Ascending aorta (tissue), 2 donors: ENCODE data around the gene SLIT3. TPM values are rescaled to one million over a fixed set of nuclear protein-coding genes. Genes with fewer than 3 reads are reported as not detected.

Experiments
- DNase-seq, 2 donors: peaks; one replicate each; pipeline ENCODE4 v3.0.0-alpha.2; 2019; ENCODE audit warnings: low spot score in 2 of 2
- H3K27ac ChIP-seq, 2 donors: fragments of 200-600 bp; sonication (generic); one replicate each; pipeline ENCODE4 v1.5.1; 2016 to 2017; ENCODE audit warnings: mild to moderate bottlenecking in 1 of 2
- H3K27me3 ChIP-seq: fragments of 200-600 bp; sonication (generic); one replicate; pipeline ENCODE4 v1.5.1; 2017
- H3K36me3 ChIP-seq, 2 donors: fragments of 200-600 bp; sonication (generic); one replicate each; pipeline ENCODE4 v1.5.1; 2016
- H3K4me1 ChIP-seq, 2 donors: fragments of 200-600 bp; sonication (generic); one replicate each; pipeline ENCODE4 v1.5.1; 2016 to 2017; ENCODE audit warnings: mild to moderate bottlenecking in 1 of 2
- H3K4me3 ChIP-seq, 2 donors: fragments of 200-600 bp; sonication (generic); one replicate each; pipeline ENCODE4 v1.5.1; 2016 to 2017; ENCODE audit warnings: mild to moderate bottlenecking in 1 of 2
- H3K9me3 ChIP-seq, 2 donors: fragments of 200-600 bp; sonication (generic); one replicate each; pipeline ENCODE4 v1.5.1; 2016
- intact Hi-C: fragments of 100-400 bp; cut with DNase I; formaldehyde crosslinking; loops from one replicate; pipeline ENCODE4 v1.15.1; 2023
- total RNA-seq: library from RNA; depleted of rRNA; stranded (reverse); fragments of >200 nt; gene quantifications from one replicate; pipeline ENCODE4 v1.1.0, GENCODE V29; 2016
- TF ChIP-seq, protein P1 (sequence below), 3 experiments: fragments of 200-600 bp in 2 of 3; fragments of 450-650 bp in 1 of 3; sonication (generic) in 2 of 3; IDR thresholded peaks; one replicate each; pipeline ENCODE4 v1.5.1; 2016 to 2019; ENCODE audit warnings: antibody characterized with exemption in 3 of 3, mild to moderate bottlenecking in 1 of 3, moderate library complexity in 1 of 3

Gene SLIT3
- total RNA-seq, 1 donor from 2014 or later = 128 TPM

GRCh38 chr5:169150108-169150507 is 150.8 kb downstream of the SLIT3 start:
- H3K4me3 ChIP-seq = no peak overlapping the region
- H3K27me3 ChIP-seq = no peaks in the 10 kb centered on the region
- H3K9me3 ChIP-seq = no peaks in the 10 kb centered on the region
- intact Hi-C loops = no loop called here
- no peak for DNase-seq
- H3K36me3 ChIP-seq = no peaks in the 10 kb centered on the region
- no peak overlapping the region for H3K27ac ChIP-seq
- H3K4me1 ChIP-seq = no peaks in the 10 kb centered on the region
- TF ChIP-seq, protein P1, sequence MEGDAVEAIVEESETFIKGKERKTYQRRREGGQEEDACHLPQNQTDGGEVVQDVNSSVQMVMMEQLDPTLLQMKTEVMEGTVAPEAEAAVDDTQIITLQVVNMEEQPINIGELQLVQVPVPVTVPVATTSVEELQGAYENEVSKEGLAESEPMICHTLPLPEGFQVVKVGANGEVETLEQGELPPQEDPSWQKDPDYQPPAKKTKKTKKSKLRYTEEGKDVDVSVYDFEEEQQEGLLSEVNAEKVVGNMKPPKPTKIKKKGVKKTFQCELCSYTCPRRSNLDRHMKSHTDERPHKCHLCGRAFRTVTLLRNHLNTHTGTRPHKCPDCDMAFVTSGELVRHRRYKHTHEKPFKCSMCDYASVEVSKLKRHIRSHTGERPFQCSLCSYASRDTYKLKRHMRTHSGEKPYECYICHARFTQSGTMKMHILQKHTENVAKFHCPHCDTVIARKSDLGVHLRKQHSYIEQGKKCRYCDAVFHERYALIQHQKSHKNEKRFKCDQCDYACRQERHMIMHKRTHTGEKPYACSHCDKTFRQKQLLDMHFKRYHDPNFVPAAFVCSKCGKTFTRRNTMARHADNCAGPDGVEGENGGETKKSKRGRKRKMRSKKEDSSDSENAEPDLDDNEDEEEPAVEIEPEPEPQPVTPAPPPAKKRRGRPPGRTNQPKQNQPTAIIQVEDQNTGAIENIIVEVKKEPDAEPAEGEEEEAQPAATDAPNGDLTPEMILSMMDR (IDR thresholded peaks at IDR 0.05) = no peak

DNA sequence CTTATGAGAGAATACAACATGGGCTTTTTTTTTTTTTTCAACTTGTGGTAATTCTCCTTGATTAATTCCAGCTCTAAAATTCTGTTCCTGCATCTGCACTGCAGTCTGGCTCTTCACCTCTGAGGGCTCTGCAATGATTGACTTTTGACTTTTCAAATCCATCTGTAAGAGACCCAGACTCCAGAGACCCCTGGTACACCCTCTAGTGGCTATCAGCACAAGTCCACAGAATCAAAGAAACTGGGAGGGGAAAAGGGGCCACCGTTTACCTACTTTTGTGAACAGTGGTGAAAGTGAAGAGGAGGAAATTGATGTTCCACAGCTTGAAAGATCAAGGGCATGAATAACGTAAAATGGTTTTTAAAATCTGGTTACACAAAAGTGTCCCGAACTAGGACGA is 151.6 kb downstream of the SLIT3 start:
- TF ChIP-seq, protein P1 (IDR thresholded peaks at IDR 0.05) = no peak

DNA sequence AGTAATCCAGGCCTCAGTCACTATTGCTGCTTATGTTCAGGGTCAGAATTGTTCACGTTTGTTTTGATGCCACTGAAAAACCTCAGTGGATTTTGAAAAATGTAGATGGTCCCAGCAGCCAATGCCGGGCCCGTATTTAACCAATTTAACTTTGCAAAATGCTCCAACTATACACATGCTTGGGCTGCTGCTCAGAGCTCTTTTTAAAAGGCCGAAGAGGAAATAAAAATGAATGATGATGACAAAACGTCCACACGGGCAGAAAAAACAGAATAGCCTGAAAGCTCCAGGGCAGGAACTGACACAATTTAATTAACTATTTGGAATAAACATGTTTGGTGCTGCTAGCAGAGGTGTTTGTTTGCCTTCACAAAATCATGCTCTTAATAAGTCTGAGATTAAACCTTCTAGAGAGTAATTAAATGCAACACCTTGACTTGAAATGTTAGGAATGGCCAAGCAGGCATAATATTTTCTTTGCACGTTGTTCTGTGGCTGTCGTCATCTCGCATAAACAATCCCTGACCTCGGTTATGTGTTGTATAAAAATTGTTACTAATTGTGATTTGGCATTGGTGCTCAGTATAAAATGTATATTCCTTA is 152.7 kb downstream of the SLIT3 start:
- intact Hi-C loops = no loop called here
- DNase-seq = no peak
- H3K4me1 ChIP-seq = no peaks in the 10 kb centered on the region
- no peaks in the 10 kb centered on the region for H3K36me3 ChIP-seq
- H3K4me3 ChIP-seq = no peak overlapping the region
- H3K9me3 ChIP-seq = no peaks in the 10 kb centered on the region
- H3K27ac ChIP-seq = no peak overlapping the region
- TF ChIP-seq, protein P1 (IDR thresholded peaks at IDR 0.05) = no peak
- H3K27me3 ChIP-seq = no peaks in the 10 kb centered on the region

More for the DNA sequence above, 151.6 kb downstream of the SLIT3 start:
- no peaks in the 10 kb centered on the region for H3K4me1 ChIP-seq
- H3K36me3 ChIP-seq = no peaks in the 10 kb centered on the region
- intact Hi-C loops = no loop called here
- DNase-seq = no peak
- no peaks in the 10 kb centered on the region for H3K27me3 ChIP-seq
- no peak overlapping the region for H3K27ac ChIP-seq
- no peaks in the 10 kb centered on the region for H3K9me3 ChIP-seq
- no peak overlapping the region for H3K4me3 ChIP-seq

GRCh38 chr5:169147534-169147933 is 153.4 kb downstream of the SLIT3 start:
- no peak overlapping the region for H3K27ac ChIP-seq
- no peaks in the 10 kb centered on the region for H3K9me3 ChIP-seq
- no peak overlapping the region for H3K4me3 ChIP-seq
- H3K4me1 ChIP-seq = peaks cover 0 to 1% of the 10 kb centered on the region in 2 donors
- H3K36me3 ChIP-seq = no peaks in the 10 kb centered on the region
- intact Hi-C loops = no loop called here
- TF ChIP-seq, protein P1 (IDR thresholded peaks at IDR 0.05) = no peak
- no peaks in the 10 kb centered on the region for H3K27me3 ChIP-seq
- DNase-seq = no peak

GRCh38 chr5:169146158-169146557 is 154.8 kb downstream of the SLIT3 start:
- Histone ChIP-seq H3K4me3 (no peak overlapping the region), H3K27ac (no peak overlapping the region), H3K27me3 (no peaks in the 10 kb centered on the region), H3K36me3 (no peaks in the 10 kb centered on the region), H3K9me3 (no peaks in the 10 kb centered on the region), H3K4me1 (peaks cover 0 to 13% of the 10 kb centered on the region in 2 donors)
- TF ChIP-seq, protein P1 (IDR thresholded peaks at IDR 0.05) = no peak
- DNase-seq = no peak
- intact Hi-C loops = no loop called here
